Loucy (cell line): Measurements from ENCODE around the gene GARIN6.
A peak's percentile ranks its signal among the peaks of the same experiment; 100 is the strongest.

Source experiments
- CTCF ChIP-seq: fragments of 200-600 bp; sonication (generic); conservative IDR thresholded peaks from 2 replicates; pipeline ENCODE4 v1.5.1; 2014; ENCODE audit warnings: mild to moderate bottlenecking, antibody characterized with exemption, low read length
- EZH2phosphoT487 ChIP-seq: fragments of 200-600 bp; IDR thresholded peaks from 2 replicates; pipeline ENCODE4 v1.6.1; 2018; ENCODE audit warnings: antibody characterized with exemption, mild to moderate bottlenecking, moderate library complexity, borderline replicate concordance

GRCh38 chr12:99620159-99620479 lies 27.4 kb upstream of the GARIN6 start:
- TF ChIP-seq CTCF = 0 out of 2 replicates have a peak, but pooled peaks have one; percentile 22
- no peak for TF ChIP-seq EZH2phosphoT487
